NCI-H2227 (cell line): Measurements from ENCODE around the gene PACSIN1.

Experiments
- DNase-seq: peaks from one replicate; lab custom pipeline; 2025; ENCODE audit not compliant: unreplicated experiment; lab: John Stamatoyannopoulos, UW

The PACSIN1 gene

GRCh38 chr6:34543421-34543820, 77.5 kb downstream of the PACSIN1 start:
- no peak for DNase-seq

GRCh38 chr6:34544052-34544604, 78.3 kb downstream of the PACSIN1 start:
- DNase-seq, result no peak

GRCh38 chr6:34544776-34545471, 79.0 kb downstream of the PACSIN1 start:
- DNase-seq, result no peak

DNA sequence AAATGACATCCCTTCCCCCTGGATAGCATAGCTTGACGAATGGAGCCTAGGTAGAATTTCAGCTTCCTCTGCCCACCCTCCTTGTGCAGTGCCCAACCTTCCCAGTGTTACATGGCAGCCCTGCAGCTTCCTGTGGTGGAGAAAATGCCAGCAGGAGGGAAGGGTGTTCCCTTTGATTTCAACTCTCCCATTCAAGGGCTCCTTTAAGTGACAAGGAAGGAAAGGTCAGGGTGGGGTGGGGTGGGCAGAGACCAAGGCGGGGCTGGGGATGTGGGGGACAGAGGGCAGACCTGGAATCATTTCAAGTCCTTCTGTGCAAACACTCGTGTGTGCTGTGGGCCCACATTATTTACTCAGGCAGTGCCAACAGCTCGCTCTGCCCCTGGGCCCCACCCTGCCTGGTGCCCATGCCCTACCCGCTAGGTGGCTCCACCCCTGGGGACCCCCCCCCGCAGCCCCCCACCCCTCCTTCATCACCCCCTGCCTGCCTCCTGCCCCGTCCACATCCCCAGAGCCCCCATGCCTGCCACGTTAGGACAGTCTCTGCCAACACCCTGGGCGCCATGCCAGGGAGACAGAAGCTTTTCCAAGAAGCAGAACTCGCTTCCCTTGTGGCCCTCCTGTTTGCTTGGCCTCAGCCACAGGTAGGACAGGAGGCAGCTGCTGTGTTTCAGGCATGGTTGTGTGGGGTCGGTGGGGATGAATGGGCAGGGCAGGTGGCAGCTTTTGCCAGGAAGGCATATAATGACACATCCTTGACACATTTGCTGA, 80.9 kb downstream of the PACSIN1 start:
- no peak for DNase-seq

DNA sequence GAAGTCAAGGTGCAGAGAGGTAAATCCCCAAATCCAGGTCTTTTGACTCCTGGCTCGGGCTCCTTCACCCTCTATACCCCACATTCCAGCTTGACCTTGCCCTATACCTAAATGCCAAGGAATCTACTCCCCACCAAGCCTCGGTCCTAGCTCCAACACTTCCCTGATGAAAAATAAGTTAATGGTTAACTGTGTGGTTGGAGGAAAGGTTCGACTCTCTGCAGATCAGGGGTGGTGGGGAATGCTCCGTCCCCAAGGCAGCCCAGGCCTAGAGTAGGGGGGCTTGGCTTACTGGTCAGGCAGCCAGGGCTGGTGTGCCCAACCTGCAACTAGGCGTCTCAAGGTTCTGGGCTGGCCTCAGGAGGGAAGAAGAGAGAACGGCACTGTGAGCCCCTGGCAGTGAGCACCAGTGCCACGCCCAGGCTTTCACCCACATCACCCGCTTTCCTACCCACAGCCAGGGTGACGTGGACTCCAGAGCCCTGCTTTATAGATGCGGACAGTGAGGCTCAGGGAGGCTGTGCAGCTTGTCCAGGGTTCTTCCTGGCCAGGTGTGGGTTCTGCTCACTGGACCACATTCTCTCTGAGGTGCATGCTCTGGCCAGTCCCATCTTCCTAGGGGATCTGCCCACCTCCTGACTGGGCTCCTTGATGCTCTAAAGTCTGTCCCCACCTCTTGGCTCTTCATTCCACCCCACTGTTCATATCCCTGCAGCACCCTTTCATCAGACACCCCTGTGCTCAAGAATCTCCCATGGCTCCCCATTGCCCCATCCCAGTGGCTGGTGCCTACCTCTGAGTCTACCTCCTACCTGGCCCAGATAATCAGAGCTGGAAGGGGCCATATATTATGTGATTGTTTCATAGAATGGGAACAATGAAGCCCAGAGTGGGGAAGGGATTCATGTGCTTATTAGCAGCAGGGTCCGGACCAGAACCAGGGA, 82.1 kb downstream of the PACSIN1 start:
- no peak for DNase-seq

- no peak for DNase-seq
Measured at GRCh38 chr6:34549026-34549803, 83.3 kb downstream of the PACSIN1 start.

GRCh38 chr6:34549804-34550202, 83.9 kb downstream of the PACSIN1 start:
- DNase-seq, result no peak

DNA sequence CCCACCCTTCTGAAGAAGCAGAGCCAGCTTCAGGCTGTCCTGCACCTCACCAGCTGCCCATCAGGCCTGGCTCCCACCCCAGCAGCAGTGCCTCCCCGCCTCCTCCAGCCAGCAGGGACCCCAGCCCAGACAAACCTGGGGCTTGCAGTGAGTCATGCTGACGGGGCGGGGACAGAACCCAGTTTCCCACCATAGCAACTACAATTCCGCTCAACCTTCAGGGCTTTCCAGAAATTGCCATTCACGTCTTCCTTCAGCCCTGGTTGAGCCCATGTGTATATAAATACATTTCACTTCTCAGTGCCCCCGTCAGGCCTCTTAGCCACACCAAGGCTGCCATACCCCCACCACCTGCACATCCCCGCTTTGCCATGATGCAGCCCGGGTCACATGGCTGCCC, 85.8 kb downstream of the PACSIN1 start:
- no peak for DNase-seq

GRCh38 chr6:34552620-34553019, 86.7 kb downstream of the PACSIN1 start:
- no peak for DNase-seq

DNA sequence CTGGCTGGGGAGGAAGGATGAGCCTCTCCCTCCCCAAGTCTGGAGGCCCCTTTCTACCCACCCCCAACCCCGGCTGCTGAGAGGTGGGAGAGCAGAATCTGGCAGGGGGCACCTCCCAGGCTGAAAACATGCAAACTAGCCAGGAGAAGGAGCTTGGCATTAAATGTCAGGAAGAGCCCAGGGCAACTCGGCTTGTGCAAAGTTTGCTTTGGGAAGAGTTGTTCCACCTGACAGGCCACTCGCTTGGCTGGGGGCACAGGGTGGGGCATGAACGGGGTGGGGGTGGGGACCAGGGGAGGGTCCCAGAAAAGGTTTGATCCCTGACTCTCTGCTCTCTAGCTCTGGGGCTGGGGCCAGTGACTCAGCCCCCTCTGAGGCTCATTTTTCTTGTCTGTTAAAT, 87.3 kb downstream of the PACSIN1 start:
- no peak for DNase-seq

DNA sequence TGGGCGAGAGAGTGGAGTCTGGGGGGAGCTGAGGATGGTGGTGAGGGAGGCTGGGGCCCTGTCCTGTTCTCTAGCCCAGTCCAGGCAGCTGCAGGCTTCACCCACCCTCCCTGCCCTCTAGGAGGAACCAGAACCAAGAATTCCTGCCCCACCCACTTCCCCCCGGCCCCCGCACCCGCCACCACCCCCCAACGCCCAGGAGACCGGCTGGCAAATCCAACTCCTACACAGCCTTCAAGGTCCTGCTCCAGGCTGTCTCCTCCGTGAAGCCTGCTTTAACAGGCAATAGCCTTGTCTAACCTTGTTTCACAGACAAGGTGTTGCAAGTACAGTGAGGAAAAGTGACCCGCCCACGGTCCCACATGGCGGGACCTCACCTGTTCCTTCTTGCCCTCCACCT, 87.9 kb downstream of the PACSIN1 start:
- no peak for DNase-seq

DNA sequence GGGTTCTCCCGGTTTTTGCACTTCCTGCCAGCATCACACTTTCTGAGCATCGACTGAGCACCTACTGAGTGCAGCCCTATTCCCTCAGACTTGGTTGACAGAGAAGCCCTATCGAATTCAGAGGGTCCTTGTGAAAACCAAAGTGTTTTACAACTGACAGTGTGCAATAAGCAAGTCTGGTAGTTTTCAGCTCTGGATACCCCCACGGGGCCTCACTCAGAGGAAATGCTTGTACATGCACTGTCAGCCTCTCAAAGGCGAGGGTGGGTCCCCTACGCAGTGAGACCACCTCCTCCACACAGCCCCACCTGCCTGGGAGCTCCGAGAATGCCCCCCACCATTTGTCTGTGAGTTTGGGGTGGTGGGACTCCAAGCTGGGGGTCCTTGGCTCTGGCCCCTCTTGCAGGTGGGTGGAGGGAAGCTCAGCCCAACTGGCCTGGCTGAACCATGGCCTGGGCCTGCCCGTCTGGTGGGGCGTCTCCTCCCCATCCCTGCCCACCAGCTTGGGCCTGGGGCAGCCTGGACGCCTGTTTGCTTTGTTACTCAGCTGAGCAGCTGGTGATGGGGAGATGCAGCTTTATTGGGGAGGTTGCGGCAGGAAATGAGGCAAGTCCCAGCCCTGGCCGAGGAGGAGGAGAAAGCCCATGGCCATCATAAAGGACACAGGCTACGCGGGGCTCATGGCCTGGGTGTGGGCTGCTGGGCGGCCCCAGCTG, 88.6 kb downstream of the PACSIN1 start:
- no peak for DNase-seq

DNA sequence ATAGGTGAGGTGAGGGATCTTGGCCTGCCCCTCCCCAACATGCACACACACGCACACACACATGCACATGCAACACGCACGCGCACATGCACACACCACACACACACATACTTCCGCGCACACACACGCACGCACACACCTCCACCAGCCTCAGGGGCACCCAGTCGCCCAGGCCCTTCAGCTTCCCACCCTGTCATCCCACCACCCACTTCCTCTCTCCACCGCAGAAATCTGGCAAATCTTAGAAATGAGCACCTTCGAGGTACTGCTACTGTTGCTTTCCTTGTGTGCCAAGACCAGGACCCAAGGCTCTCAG, 89.1 kb downstream of the PACSIN1 start:
- DNase-seq, result no peak

GRCh38 chr6:34555328-34555727, 89.5 kb downstream of the PACSIN1 start:
- DNase-seq, result no peak

GRCh38 chr6:34556031-34556471, 90.2 kb downstream of the PACSIN1 start, which contains the start of gene SPDEF:
Gene SPDEF, minus strand, starts transcription at chr6:34556329. Its CDS starts 11,874 bp downstream, at chr6:34544455.
- no peak for DNase-seq

DNA sequence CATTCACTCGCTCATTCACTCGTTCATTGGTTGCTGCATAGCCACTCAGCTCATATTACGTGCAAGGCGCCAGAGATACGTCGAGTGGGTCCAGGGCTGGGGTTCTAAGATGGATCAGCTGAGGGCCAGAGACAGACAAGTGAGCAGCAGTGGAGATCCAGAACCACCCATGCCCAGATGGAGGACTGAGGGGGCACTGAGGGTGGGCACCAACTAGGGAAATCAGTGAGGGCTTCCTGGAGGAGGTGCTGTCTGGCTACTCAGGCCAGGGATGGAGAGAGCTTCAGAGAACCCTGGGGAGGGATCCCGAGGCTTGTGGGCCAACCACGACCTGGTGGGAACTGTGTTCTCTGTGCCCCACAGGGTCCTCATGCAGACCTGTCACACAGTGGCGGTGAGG, 90.6 kb downstream of the PACSIN1 start:
- DNase-seq, result no peak

GRCh38 chr6:34557228-34557627, 91.4 kb downstream of the PACSIN1 start:
- no peak for DNase-seq

DNA sequence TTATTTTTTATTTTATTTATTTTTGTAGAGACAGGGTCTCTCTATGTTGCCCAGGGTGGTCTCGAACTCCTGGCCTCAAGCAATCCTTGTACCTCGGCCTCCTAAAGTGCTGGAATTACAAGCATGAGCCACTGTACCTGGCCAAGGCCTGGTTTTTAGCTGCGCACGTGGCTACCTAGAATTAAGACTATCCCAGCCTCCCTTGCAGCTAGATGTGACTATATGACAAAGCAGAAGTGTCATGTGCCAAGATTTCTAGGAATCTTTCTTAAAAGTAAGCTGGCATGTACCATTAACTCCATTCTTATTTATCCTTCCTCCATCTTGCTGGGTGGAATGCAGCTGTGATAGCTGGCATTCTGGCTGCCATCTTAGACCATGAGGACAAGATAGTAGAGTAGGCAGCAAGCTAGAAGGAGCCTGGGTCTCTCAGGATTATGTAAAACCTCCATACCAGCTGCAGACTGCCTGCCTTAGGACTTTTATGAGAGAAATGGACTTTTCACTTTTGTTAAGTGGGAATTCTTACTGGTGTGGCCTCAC, 92.4 kb downstream of the PACSIN1 start:
- DNase-seq, result no peak

GRCh38 chr6:34559651-34560365, 93.9 kb downstream of the PACSIN1 start:
- DNase-seq, result no peak
